DOHH2 (cell line): ENCODE measurements around the gene TYMP.
A peak's percentile ranks its signal among the peaks of the same experiment; 100 is the strongest.

Source experiments
- H3F3A ChIP-seq: fragments of 200-600 bp; sonication (generic), shearing (Covaris generic); 2 replicates; pipeline ENCODE4 v1.6.0; 2016; ENCODE audit warnings: antibody characterized with exemption, mild to moderate bottlenecking; ENCODE audit not compliant: control insufficient read depth, insufficient read depth
- H3K27ac ChIP-seq: fragments of 200-600 bp; sonication (generic); 2 replicates; pipeline ENCODE4 v1.5.1; 2014; ENCODE audit warnings: low read depth, mild to moderate bottlenecking, low read length, moderate library complexity
- H3K27me3 ChIP-seq: fragments of 200-600 bp; sonication (generic); 2 replicates; pipeline ENCODE4 v1.6.1; 2014; ENCODE audit warnings: mild to moderate bottlenecking, low read length, mixed read lengths; ENCODE audit not compliant: control insufficient read depth
- H3K36me3 ChIP-seq: fragments of 200-600 bp; sonication (generic); 2 replicates; pipeline ENCODE4 v1.6.1; 2014; ENCODE audit warnings: mild to moderate bottlenecking, low read length, moderate library complexity, mixed read lengths; ENCODE audit not compliant: control insufficient read depth
- H3K4me1 ChIP-seq: fragments of 200-600 bp; sonication (generic); 2 replicates; pipeline ENCODE4 v1.6.1; 2014; ENCODE audit warnings: mild to moderate bottlenecking, low read length, mixed read lengths; ENCODE audit not compliant: control insufficient read depth
- H3K4me2 ChIP-seq: fragments of 200-600 bp; sonication (generic); 2 replicates; pipeline ENCODE4 v1.6.0; 2014; ENCODE audit warnings: mild to moderate bottlenecking, low read length, moderate library complexity
- H3K4me3 ChIP-seq: fragments of 200-600 bp; sonication (generic); 2 replicates; pipeline ENCODE4 v1.5.1; 2014; ENCODE audit warnings: mild to moderate bottlenecking, low read length, mixed read lengths
- H3K79me2 ChIP-seq: fragments of 200-600 bp; sonication (generic); 2 replicates; pipeline ENCODE4 v1.6.1; 2014; ENCODE audit warnings: mild to moderate bottlenecking, low read length, mixed read lengths; ENCODE audit not compliant: control insufficient read depth
- H3K9me2 ChIP-seq: fragments of 200-600 bp; sonication (generic); replicated peaks from 2 replicates; pipeline ENCODE4 v1.6.1; 2014; ENCODE audit warnings: mild to moderate bottlenecking, low read length, mixed read lengths; ENCODE audit not compliant: control insufficient read depth
- H3K9me3 ChIP-seq: fragments of 200-600 bp; sonication (generic); 2 replicates; pipeline ENCODE4 v1.6.1; 2014; ENCODE audit warnings: antibody characterized with exemption, low read length, mixed read lengths; ENCODE audit not compliant: control insufficient read depth, insufficient read depth
- H4K20me1 ChIP-seq: fragments of 200-600 bp; sonication (generic); 2 replicates; pipeline ENCODE4 v1.6.0; 2014; ENCODE audit warnings: low read depth, mild to moderate bottlenecking, antibody characterized with exemption, low read length, moderate library complexity; ENCODE audit not compliant: control insufficient read depth, insufficient read depth
- EZH2phosphoT487 ChIP-seq: fragments of 200-600 bp; sonication (generic); IDR thresholded peaks from 2 replicates; pipeline ENCODE4 v1.6.1; 2017; ENCODE audit warnings: borderline replicate concordance, mild to moderate bottlenecking, antibody characterized with exemption, low read length, moderate library complexity, mixed read lengths
- TF ChIP-seq, protein P1 (sequence below): fragments of 200-600 bp; sonication (generic); IDR thresholded peaks from one replicate; pipeline ENCODE4 v1.5.1; 2014; ENCODE audit warnings: antibody characterized with exemption, mild to moderate bottlenecking, low read depth, low read length; ENCODE audit not compliant: poor library complexity, severe bottlenecking

TYMP gene

DNA sequence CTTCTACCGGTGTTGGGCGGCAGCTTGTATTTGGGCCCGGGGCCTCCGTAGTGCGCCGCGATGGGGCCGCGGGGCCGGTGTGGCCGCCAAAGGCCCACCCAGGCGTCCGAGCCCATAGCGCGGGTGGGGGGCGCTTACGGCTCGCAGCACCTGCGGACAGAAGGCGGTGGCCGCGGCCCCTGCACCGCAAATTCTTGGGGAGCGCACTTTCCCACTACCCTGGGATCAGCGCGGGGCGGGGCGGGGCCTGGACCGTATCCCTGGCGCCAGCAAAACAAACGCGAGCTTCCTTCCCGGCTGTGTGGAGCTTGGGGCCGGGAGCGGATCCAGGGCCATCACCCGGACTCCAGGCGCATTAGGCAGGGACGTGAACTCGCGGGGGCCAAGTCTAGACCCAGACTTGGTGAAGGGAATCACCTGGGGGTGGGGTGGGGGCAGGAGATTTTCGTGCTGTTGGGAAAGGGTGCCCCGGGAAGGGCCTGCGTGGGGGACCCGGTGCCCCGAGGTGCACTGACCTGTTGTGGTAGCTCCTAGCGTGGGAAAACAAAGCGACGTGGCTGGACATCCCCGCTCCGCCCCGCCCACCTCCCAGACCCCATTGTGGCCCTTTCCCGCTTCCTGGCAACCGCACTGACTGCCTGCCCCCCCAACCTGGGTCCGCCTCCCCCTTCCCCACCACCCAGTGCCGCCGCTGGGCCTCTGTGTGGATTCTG lies 2.3 kb upstream of the TYMP start:
- peaks cover 17% of the 10 kb centered on the region for H3K79me2 ChIP-seq

DNA sequence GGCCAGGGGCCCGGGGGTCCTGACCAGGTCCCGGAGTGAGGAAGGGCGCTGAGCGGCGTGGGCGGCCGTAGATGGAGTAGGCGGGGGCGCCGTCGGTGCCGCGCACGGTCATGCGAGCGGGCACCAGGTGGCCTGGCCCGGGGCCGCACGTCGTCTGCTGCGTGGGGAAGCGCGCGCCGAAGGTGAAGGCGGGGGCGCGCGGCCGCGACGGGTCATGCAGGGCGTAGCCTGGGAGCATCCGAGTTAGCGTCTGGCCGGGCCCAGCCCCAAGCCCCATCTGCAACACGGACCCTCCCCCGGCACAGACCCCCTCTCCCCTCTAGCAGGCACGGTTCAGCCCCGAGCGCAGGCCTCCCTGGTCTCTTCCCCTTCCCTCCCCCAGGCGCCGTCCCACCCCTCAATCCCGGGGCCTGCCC lies 1.7 kb upstream of the TYMP start:
- no peaks in the 10 kb centered on the region for H3K9me3 ChIP-seq
- H3K27me3 ChIP-seq = no peaks in the 10 kb centered on the region
- H3K4me3 ChIP-seq = peak overlapping the region; percentile 91
- no peaks in the 10 kb centered on the region for H3K9me2 ChIP-seq
- peak overlapping the region; percentile 97 for H3K27ac ChIP-seq
- H3K36me3 ChIP-seq = peaks cover 2% of the 10 kb centered on the region; the same call in 1 of the 2 replicates
- H3K4me2 ChIP-seq = peak overlapping the region; percentile 94
- H3K4me1 ChIP-seq = peaks cover 67% of the 10 kb centered on the region
- peaks cover 21% of the 10 kb centered on the region for H3K79me2 ChIP-seq
- H3F3A ChIP-seq = peaks cover 56% of the 10 kb centered on the region
- TF ChIP-seq, protein P1, sequence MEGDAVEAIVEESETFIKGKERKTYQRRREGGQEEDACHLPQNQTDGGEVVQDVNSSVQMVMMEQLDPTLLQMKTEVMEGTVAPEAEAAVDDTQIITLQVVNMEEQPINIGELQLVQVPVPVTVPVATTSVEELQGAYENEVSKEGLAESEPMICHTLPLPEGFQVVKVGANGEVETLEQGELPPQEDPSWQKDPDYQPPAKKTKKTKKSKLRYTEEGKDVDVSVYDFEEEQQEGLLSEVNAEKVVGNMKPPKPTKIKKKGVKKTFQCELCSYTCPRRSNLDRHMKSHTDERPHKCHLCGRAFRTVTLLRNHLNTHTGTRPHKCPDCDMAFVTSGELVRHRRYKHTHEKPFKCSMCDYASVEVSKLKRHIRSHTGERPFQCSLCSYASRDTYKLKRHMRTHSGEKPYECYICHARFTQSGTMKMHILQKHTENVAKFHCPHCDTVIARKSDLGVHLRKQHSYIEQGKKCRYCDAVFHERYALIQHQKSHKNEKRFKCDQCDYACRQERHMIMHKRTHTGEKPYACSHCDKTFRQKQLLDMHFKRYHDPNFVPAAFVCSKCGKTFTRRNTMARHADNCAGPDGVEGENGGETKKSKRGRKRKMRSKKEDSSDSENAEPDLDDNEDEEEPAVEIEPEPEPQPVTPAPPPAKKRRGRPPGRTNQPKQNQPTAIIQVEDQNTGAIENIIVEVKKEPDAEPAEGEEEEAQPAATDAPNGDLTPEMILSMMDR = no peak
- no peak for TF ChIP-seq EZH2phosphoT487
- H4K20me1 ChIP-seq = no peaks in the 10 kb centered on the region

More for the DNA sequence above, 2.3 kb upstream of the TYMP start:
- H3K9me2 ChIP-seq = no peaks in the 10 kb centered on the region
- H3K36me3 ChIP-seq = peaks cover 2% of the 10 kb centered on the region; the same call in 1 of the 2 replicates
- H3K27ac ChIP-seq = peak overlapping the region; percentile 97
- H3K4me2 ChIP-seq = peak overlapping the region; percentile 94
- peak overlapping the region; percentile 91 for H3K4me3 ChIP-seq
- H4K20me1 ChIP-seq = no peaks in the 10 kb centered on the region
- no peaks in the 10 kb centered on the region for H3K9me3 ChIP-seq
- H3F3A ChIP-seq = peaks cover 57% of the 10 kb centered on the region
- H3K4me1 ChIP-seq = peaks cover 67% of the 10 kb centered on the region
- no peaks in the 10 kb centered on the region for H3K27me3 ChIP-seq
- TF ChIP-seq, protein P1 = no peak
- no peak for TF ChIP-seq EZH2phosphoT487

GRCh38 chr22:50530877-50531545 lies 1.2 kb upstream of the TYMP start:
- H3K4me3 ChIP-seq = peak overlapping the region; percentile 91
- no peaks in the 10 kb centered on the region for H3K27me3 ChIP-seq
- H4K20me1 ChIP-seq = no peaks in the 10 kb centered on the region
- peak overlapping the region; percentile 94 for H3K4me2 ChIP-seq
- H3K9me2 ChIP-seq = no peaks in the 10 kb centered on the region
- peak overlapping the region; percentile 97 for H3K27ac ChIP-seq
- TF ChIP-seq, protein P1 = peak; percentile 9
- TF ChIP-seq EZH2phosphoT487 = no peak
- H3K4me1 ChIP-seq = peaks cover 63% of the 10 kb centered on the region
- peaks cover 2% of the 10 kb centered on the region; the same call in 1 of the 2 replicates for H3K36me3 ChIP-seq
- no peaks in the 10 kb centered on the region for H3K9me3 ChIP-seq
- peaks cover 50% of the 10 kb centered on the region for H3F3A ChIP-seq
- H3K79me2 ChIP-seq = peaks cover 24% of the 10 kb centered on the region
